Mesenchymal stem cell (in vitro differentiated cells and primary cell): ENCODE measurements around the gene GABBR2.
A peak's percentile ranks its signal among the peaks of the same experiment; 100 is the strongest.

Experiments used
- DNase-seq: peaks from one replicate; pipeline ENCODE4 v3.0.0-alpha.2; 2013
- H2AFZ ChIP-seq: one replicate; pipeline ENCODE4 v1.6.1; 2013; ENCODE audit warnings: low read depth, mild to moderate bottlenecking, control low read depth, inconsistent platforms, low read length, moderate library complexity
- H2AK5ac ChIP-seq: 2 replicates; pipeline ENCODE4 v1.6.1; 2013; ENCODE audit warnings: low read length, moderate library complexity, mild to moderate bottlenecking, inconsistent platforms; ENCODE audit not compliant: severe bottlenecking
- H2BK120ac ChIP-seq: one replicate; pipeline ENCODE4 v1.6.1; 2013; ENCODE audit warnings: low read depth, mild to moderate bottlenecking, inconsistent platforms, low read length, moderate library complexity
- H2BK12ac ChIP-seq, 2 experiments: one replicate each; pipeline ENCODE4 v1.6.1; 2013; ENCODE audit warnings: inconsistent platforms in 2 of 2, low read length in 2 of 2, mild to moderate bottlenecking in 2 of 2, moderate library complexity in 2 of 2, control low read depth in 1 of 2
- H2BK15ac ChIP-seq: one replicate; pipeline ENCODE4 v1.6.1; 2013; ENCODE audit warnings: mild to moderate bottlenecking, low read depth, inconsistent platforms; ENCODE audit not compliant: poor library complexity, severe bottlenecking
- H2BK5ac ChIP-seq: 2 replicates; pipeline ENCODE4 v1.6.1; 2013; ENCODE audit warnings: low read depth, mild to moderate bottlenecking, low read length, control low read depth, inconsistent platforms; ENCODE audit not compliant: poor library complexity, severe bottlenecking
- H3K14ac ChIP-seq, 2 experiments: one replicate each; pipeline ENCODE4 v1.6.1; 2013; ENCODE audit warnings: inconsistent platforms in 2 of 2, low read length in 2 of 2, control low read depth in 1 of 2, mild to moderate bottlenecking in 1 of 2, moderate library complexity in 1 of 2
- H3K18ac ChIP-seq, 2 experiments: one replicate each; pipeline ENCODE4 v1.6.1; 2013; ENCODE audit warnings: inconsistent platforms in 2 of 2, low read length in 2 of 2, control low read depth in 1 of 2, low read depth in 1 of 2, mild to moderate bottlenecking in 1 of 2
- H3K23ac ChIP-seq, 2 experiments: one replicate each; pipeline ENCODE4 v1.6.1; 2013; ENCODE audit warnings: inconsistent platforms in 2 of 2, low read length in 2 of 2, mild to moderate bottlenecking in 2 of 2, moderate library complexity in 2 of 2, control low read depth in 1 of 2
- H3K27ac ChIP-seq: 2 replicates; pipeline ENCODE4 v1.5.1; 2013; ENCODE audit warnings: mild to moderate bottlenecking, moderate library complexity, low read length, control low read depth, inconsistent platforms; ENCODE audit not compliant: poor library complexity, severe bottlenecking
- H3K27me3 ChIP-seq, 2 experiments: 2 replicates each; pipeline versions ENCODE4 v1.6.1 to v1.7.0; 2013; ENCODE audit warnings: low read length in 2 of 2, mild to moderate bottlenecking in 2 of 2, moderate library complexity in 2 of 2, control low read depth in 1 of 2, inconsistent platforms in 1 of 2; ENCODE audit not compliant: control insufficient read depth in 1 of 2, insufficient read depth in 1 of 2
- H3K36me3 ChIP-seq, 2 experiments: 2 replicates each; pipeline versions ENCODE4 v1.6.1 to v1.7.0; 2013; ENCODE audit warnings: low read length in 2 of 2, control low read depth in 1 of 2, inconsistent platforms in 1 of 2, low read depth in 1 of 2, mild to moderate bottlenecking in 1 of 2; ENCODE audit not compliant: insufficient read depth in 2 of 2, control insufficient read depth in 1 of 2
- H3K4ac ChIP-seq, 2 experiments: one replicate each; pipeline ENCODE4 v1.6.1; 2013; ENCODE audit warnings: inconsistent platforms in 2 of 2, low read length in 2 of 2, mild to moderate bottlenecking in 2 of 2, moderate library complexity in 2 of 2, control low read depth in 1 of 2, low read depth in 1 of 2
- H3K4me1 ChIP-seq: 2 replicates; pipeline ENCODE4 v1.6.1; 2013; ENCODE audit warnings: low read depth, low read length, control low read depth; ENCODE audit not compliant: control insufficient read depth, insufficient read depth
- H3K4me2 ChIP-seq: 2 replicates; pipeline ENCODE4 v1.6.1; 2013; ENCODE audit warnings: low read length, mild to moderate bottlenecking, inconsistent platforms; ENCODE audit not compliant: poor library complexity, severe bottlenecking
- H3K4me3 ChIP-seq, 2 experiments: 2 replicates each; pipeline versions ENCODE4 v1.5.1 to v1.7.0; 2013; ENCODE audit warnings: low read length in 2 of 2, mild to moderate bottlenecking in 2 of 2, control low read depth in 1 of 2, low read depth in 1 of 2; ENCODE audit not compliant: insufficient read depth in 1 of 2
- H3K79me1 ChIP-seq: replicated peaks from 2 replicates; pipeline ENCODE4 v1.6.1; 2013; ENCODE audit warnings: mild to moderate bottlenecking, control low read depth, low read length, inconsistent platforms; ENCODE audit not compliant: poor library complexity, severe bottlenecking
- H3K9ac ChIP-seq: 2 replicates; pipeline ENCODE4 v1.7.0; 2013; ENCODE audit warnings: mild to moderate bottlenecking, low read length, moderate library complexity
- H3K9me3 ChIP-seq: 2 replicates; pipeline ENCODE4 v1.7.0; 2013; ENCODE audit warnings: mild to moderate bottlenecking, low read length; ENCODE audit not compliant: control insufficient read depth
- H4K8ac ChIP-seq: one replicate; pipeline ENCODE4 v1.6.1; 2013; ENCODE audit warnings: inconsistent platforms, mild to moderate bottlenecking, low read length, moderate library complexity
- H4K91ac ChIP-seq: one replicate; pipeline ENCODE4 v1.6.1; 2013; ENCODE audit warnings: mild to moderate bottlenecking, low read length, inconsistent platforms
- WGBS: methylation state at CpG from one replicate; pipeline ENCODE4 v1.1.7; 2013; ENCODE audit warnings: mixed read lengths; 5-methylcytosine and 5-hydroxymethylcytosine counted together

Gene GABBR2

GRCh38 chr9:98374385-98375051 is 334.2 kb downstream of the GABBR2 start:
- Histone ChIP-seq H3K4ac (no peak overlapping the region), H3K9ac (peak overlapping the region; percentile 68)

GRCh38 chr9:98373609-98374008 is 335.1 kb downstream of the GABBR2 start:
- Histone ChIP-seq H2BK5ac (no peak overlapping the region), H2AK5ac (no peak overlapping the region), H3K79me1 (no peaks in the 10 kb centered on the region), H3K27me3 (no peaks in the 10 kb centered on the region), H3K4me3 (no peak overlapping the region), H3K23ac (no peak overlapping the region), H3K18ac (no peak overlapping the region), H2BK15ac (no peak overlapping the region), H3K4me1 (peaks cover 19% of the 10 kb centered on the region), H4K8ac (no peak overlapping the region), H3K9ac (peak overlapping the region; percentile 21), H3K4ac (no peak overlapping the region), H3K36me3 (no peaks in the 10 kb centered on the region), H3K27ac (no peak overlapping the region), H2BK120ac (no peak overlapping the region), H3K4me2 (no peak overlapping the region), H2BK12ac (no peak overlapping the region), H2AFZ (no peak overlapping the region), H3K14ac (no peak overlapping the region), H4K91ac (no peak overlapping the region), H3K9me3 (no peaks in the 10 kb centered on the region)
- no peak for DNase-seq

More at GRCh38 chr9:98374385-98375051, 334.2 kb downstream of the GABBR2 start:
- no peaks in the 10 kb centered on the region for H3K79me1 ChIP-seq
- H2BK5ac ChIP-seq, result no peak overlapping the region
- no peak overlapping the region for H3K4me3 ChIP-seq
- no peak overlapping the region for H3K14ac ChIP-seq
- 47% methylated on average over 10 of the region's 10 CpGs for WGBS
- no peaks in the 10 kb centered on the region for H3K36me3 ChIP-seq
- no peaks in the 10 kb centered on the region for H3K27me3 ChIP-seq
- no peak overlapping the region for H2BK120ac ChIP-seq
- no peak overlapping the region for H2BK15ac ChIP-seq
- peak overlapping the region; percentile 78 for H3K27ac ChIP-seq
- no peak overlapping the region for H3K23ac ChIP-seq
- H2BK12ac ChIP-seq, result no peak overlapping the region
- no peak overlapping the region for H2AK5ac ChIP-seq
- no peaks in the 10 kb centered on the region for H3K9me3 ChIP-seq
- H4K8ac ChIP-seq, result no peak overlapping the region
- H4K91ac ChIP-seq, result no peak overlapping the region
- H2AFZ ChIP-seq, result peak overlapping the region; percentile 36
- DNase-seq, result peak; percentile 55
- H3K18ac ChIP-seq, result no peak overlapping the region
- peak overlapping the region; percentile 17 for H3K4me2 ChIP-seq
- peaks cover 22% of the 10 kb centered on the region for H3K4me1 ChIP-seq

GRCh38 chr9:98372077-98372836 is 336.5 kb downstream of the GABBR2 start:
- no peak overlapping the region for H2BK5ac ChIP-seq
- H3K23ac ChIP-seq, result no peak overlapping the region
- no peak overlapping the region for H2BK12ac ChIP-seq
- H3K27me3 ChIP-seq, result peaks cover 0 to 4% of the 10 kb centered on the region in 2 experiments
- H3K27ac ChIP-seq, result no peak overlapping the region
- no peak overlapping the region for H3K4me3 ChIP-seq
- no peak overlapping the region for H2AK5ac ChIP-seq
- H3K14ac ChIP-seq, result no peak overlapping the region
- no peak overlapping the region for H2BK120ac ChIP-seq
- H3K4me2 ChIP-seq, result no peak overlapping the region
- H3K9me3 ChIP-seq, result no peaks in the 10 kb centered on the region
- no peak overlapping the region for H3K18ac ChIP-seq
- H3K9ac ChIP-seq, result no peak overlapping the region
- no peak overlapping the region for H2BK15ac ChIP-seq
- no peak overlapping the region for H2AFZ ChIP-seq
- DNase-seq, result no peak
- H3K36me3 ChIP-seq, result no peaks in the 10 kb centered on the region
- H3K79me1 ChIP-seq, result no peaks in the 10 kb centered on the region
- H4K8ac ChIP-seq, result no peak overlapping the region
- no peak overlapping the region for H3K4ac ChIP-seq
- peaks cover 17% of the 10 kb centered on the region for H3K4me1 ChIP-seq
- 77% methylated on average over 5 of the region's 7 CpGs for WGBS
- no peak overlapping the region for H4K91ac ChIP-seq

- H2AK5ac ChIP-seq, result no peak overlapping the region
- no peak overlapping the region for H2BK120ac ChIP-seq
- H3K9ac ChIP-seq, result no peak overlapping the region
- H3K9me3 ChIP-seq, result peaks cover 7% of the 10 kb centered on the region
- no peak overlapping the region for H2BK5ac ChIP-seq
- no peak overlapping the region for H3K4me2 ChIP-seq
- H3K4me3 ChIP-seq, result no peak overlapping the region
- H3K18ac ChIP-seq, result no peak overlapping the region
- no peak overlapping the region for H3K4ac ChIP-seq
- no peak overlapping the region for H2BK15ac ChIP-seq
- no peak overlapping the region for H3K27ac ChIP-seq
- no peak for DNase-seq
- peaks cover 17% of the 10 kb centered on the region for H3K4me1 ChIP-seq
- no peak overlapping the region for H2AFZ ChIP-seq
- no peaks in the 10 kb centered on the region for H3K36me3 ChIP-seq
- H2BK12ac ChIP-seq, result no peak overlapping the region
- H3K79me1 ChIP-seq, result no peaks in the 10 kb centered on the region
- no peak overlapping the region for H3K23ac ChIP-seq
- H4K91ac ChIP-seq, result no peak overlapping the region
- H4K8ac ChIP-seq, result no peak overlapping the region
- 90% methylated on average over 2 of the region's 4 CpGs for WGBS
- H3K27me3 ChIP-seq, result peaks cover 0 to 4% of the 10 kb centered on the region in 2 experiments
- H3K14ac ChIP-seq, result no peak overlapping the region
Measured at GRCh38 chr9:98370976-98371315, 337.8 kb downstream of the GABBR2 start.
